ENCODE results near the gene PDE4B.

The PDE4B gene

GRCh38 chr1:66341446-66342089 lies 548.9 kb downstream of the PDE4B start:
- DNase-seq (ENCODE audit: low read depth), result no peak
- no peak for TF ChIP-seq CTCF (conservative IDR thresholded peaks at IDR 0.05; ENCODE audit: low read length)
- no peak overlapping the region for H3K4me3 ChIP-seq (ENCODE audit: low read length)

GRCh38 chr1:66342707-66343106 lies 550.0 kb downstream of the PDE4B start:
- TF ChIP-seq CTCF (conservative IDR thresholded peaks at IDR 0.05; ENCODE audit: low read length), result no peak
- DNase-seq (ENCODE audit: low read depth), result no peak
- no peak overlapping the region for H3K4me3 ChIP-seq (ENCODE audit: low read length)

- H3K4me3 ChIP-seq (ENCODE audit: low read length), result no peak overlapping the region
- no peak for DNase-seq (ENCODE audit: low read depth)
- no peak for TF ChIP-seq CTCF (conservative IDR thresholded peaks at IDR 0.05; ENCODE audit: low read length)
Measured at GRCh38 chr1:66343569-66344325, 551.1 kb downstream of the PDE4B start.

GRCh38 chr1:66346057-66346795 lies 553.5 kb downstream of the PDE4B start:
- DNase-seq (ENCODE audit: low read depth), result no peak
- no peak overlapping the region for H3K4me3 ChIP-seq (ENCODE audit: low read length)
- TF ChIP-seq CTCF (conservative IDR thresholded peaks at IDR 0.05; ENCODE audit: low read length), result no peak

- H3K4me3 ChIP-seq (ENCODE audit: low read length), result no peak overlapping the region
- no peak for TF ChIP-seq CTCF (conservative IDR thresholded peaks at IDR 0.05; ENCODE audit: low read length)
- DNase-seq (ENCODE audit: low read depth), result no peak
Measured at GRCh38 chr1:66346873-66347272, 554.2 kb downstream of the PDE4B start.

GRCh38 chr1:66348776-66349175 lies 556.1 kb downstream of the PDE4B start:
- no peak overlapping the region for H3K4me3 ChIP-seq (ENCODE audit: low read length)
- no peak for DNase-seq (ENCODE audit: low read depth)
- TF ChIP-seq CTCF (conservative IDR thresholded peaks at IDR 0.05; ENCODE audit: low read length), result no peak
